Measurements from ENCODE around the gene PKIG.

DNA sequence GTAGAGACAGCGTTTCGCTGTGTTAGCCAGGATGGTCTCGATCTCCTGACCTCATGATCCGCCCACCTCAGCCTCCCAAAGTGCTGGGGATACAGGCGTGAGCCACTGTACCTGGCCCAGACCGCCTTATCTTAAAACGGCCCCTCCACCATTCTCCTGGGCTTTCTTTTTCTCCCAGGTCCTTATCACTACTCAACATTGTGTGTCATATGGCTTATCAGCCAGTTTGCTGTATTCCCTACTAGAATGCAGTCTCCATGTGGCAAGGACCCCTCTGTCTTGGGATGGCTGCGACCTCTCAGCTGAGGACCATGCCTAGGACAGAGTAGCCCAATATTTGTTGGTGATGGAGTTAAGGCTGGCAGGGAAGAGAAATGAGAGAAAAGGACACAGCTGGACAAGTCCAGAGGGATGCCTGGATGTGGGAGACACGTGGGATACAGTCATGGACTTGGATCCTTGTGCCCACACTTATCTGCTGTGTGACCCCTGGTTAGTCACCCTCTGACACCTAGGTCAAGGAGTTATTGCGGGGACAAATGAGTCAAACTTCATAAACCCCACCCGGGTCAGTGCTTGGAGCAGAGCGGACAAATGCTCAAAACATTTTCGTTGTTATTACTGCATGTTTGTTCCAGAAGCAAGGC, 45.1 kb downstream of the PKIG start:
- TF ChIP-seq EZH2phosphoT487 (conservative IDR thresholded peaks at IDR 0.05; ENCODE audit: low read length) (no peak), CTCF (IDR thresholded peaks at IDR 0.05; ENCODE audit: insufficient read depth, low read length, poor library complexity, severe bottlenecking) (no peak)
